Kidney epithelial cell (primary cell): ENCODE measurements around the gene FASLG. TPM values are rescaled to one million over a fixed set of nuclear protein-coding genes. Genes with fewer than 3 reads are reported as not detected.

Source experiments
- DNase-seq: peaks from one replicate; pipeline ENCODE4 v3.0.0-alpha.2; 2010; ENCODE audit warnings: low read depth
- H3K27me3 ChIP-seq: 2 replicates; pipeline ENCODE4 v1.6.0; 2011; ENCODE audit warnings: low read length; ENCODE audit not compliant: control insufficient read depth, insufficient read depth
- H3K36me3 ChIP-seq: 2 replicates; pipeline ENCODE4 v1.5.1; 2011; ENCODE audit warnings: low read length; ENCODE audit not compliant: control insufficient read depth, insufficient read depth
- H3K4me3 ChIP-seq: 2 replicates; pipeline ENCODE4 v1.5.1; 2011; ENCODE audit warnings: low read depth, mild to moderate bottlenecking, control low read depth, low read length
- CTCF ChIP-seq: IDR thresholded peaks from 2 replicates; pipeline ENCODE4 v1.5.1; 2011; ENCODE audit warnings: mild to moderate bottlenecking, moderate library complexity, low read length, control low read depth, inconsistent platforms; ENCODE audit not compliant: insufficient read depth, poor library complexity, severe bottlenecking
- total RNA-seq: library from RNA; depleted of rRNA; stranded (reverse); fragments of >200 nt; gene quantifications from 2 replicates; pipeline ENCODE4 v1.2.3, GENCODE V29; 2015

The FASLG gene
- total RNA-seq, 1 donor from 2014 or later, result not detected

DNA sequence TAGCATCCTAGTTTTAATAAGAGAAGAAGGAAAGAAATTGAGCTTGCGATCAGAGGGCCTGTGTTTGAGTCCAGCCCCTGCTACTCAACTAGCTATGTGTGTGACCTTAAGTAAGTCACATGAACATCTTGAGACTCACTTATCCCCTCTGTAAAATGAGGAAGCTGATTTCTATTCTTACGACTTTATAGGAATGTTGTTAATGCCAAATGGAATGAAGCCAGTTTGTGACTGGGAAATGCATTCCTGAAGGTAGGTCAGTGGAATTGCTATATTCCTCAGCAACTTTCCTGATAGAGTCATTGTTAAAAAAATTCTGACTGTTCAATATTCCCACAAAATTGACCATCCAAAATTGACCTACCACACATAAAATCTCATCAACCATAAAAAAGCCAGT is 14.9 kb downstream of the FASLG start:
- H3K27me3 ChIP-seq, result no peaks in the 10 kb centered on the region
- no peak for TF ChIP-seq CTCF
- no peaks in the 10 kb centered on the region for H3K36me3 ChIP-seq
- DNase-seq, result no peak
- no peak overlapping the region for H3K4me3 ChIP-seq

- no peak for TF ChIP-seq CTCF
- DNase-seq, result no peak
- no peaks in the 10 kb centered on the region for H3K36me3 ChIP-seq
- no peaks in the 10 kb centered on the region for H3K27me3 ChIP-seq
- no peak overlapping the region for H3K4me3 ChIP-seq
Observed at GRCh38 chr1:172674831-172675613, 16.1 kb downstream of the FASLG start.

- no peak for DNase-seq
- Histone ChIP-seq H3K4me3 (no peak overlapping the region), H3K36me3 (no peaks in the 10 kb centered on the region), H3K27me3 (no peaks in the 10 kb centered on the region)
- TF ChIP-seq CTCF, result no peak
Observed at GRCh38 chr1:172679000-172679772, 20.3 kb downstream of the FASLG start.

DNA sequence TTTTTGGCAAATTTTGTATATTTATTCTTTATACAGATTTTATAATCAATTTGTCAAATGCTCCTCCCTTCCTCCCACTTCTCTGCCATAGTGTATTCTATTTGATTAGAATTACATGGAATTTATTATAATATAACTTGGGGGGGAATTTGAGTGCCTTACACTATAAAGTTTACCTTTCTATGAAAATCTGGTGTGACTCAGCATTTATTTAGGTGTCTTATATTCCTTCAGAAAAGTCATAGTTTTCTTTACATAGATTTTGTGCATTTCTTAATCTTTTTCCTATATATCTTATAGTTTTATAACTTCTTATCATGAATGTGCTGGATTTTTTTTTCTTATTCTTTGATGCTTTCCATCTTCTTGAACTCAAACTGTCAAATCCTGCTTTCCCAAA is 21.3 kb downstream of the FASLG start:
- no peak for TF ChIP-seq CTCF
- Histone ChIP-seq H3K4me3 (no peak overlapping the region), H3K36me3 (no peaks in the 10 kb centered on the region), H3K27me3 (no peaks in the 10 kb centered on the region)
- DNase-seq, result no peak

- no peak for TF ChIP-seq CTCF
- H3K27me3 ChIP-seq, result no peaks in the 10 kb centered on the region
- H3K4me3 ChIP-seq, result no peak overlapping the region
- no peak for DNase-seq
- H3K36me3 ChIP-seq, result no peaks in the 10 kb centered on the region
Observed at GRCh38 chr1:172680733-172681275, 21.9 kb downstream of the FASLG start.
